ENCODE data around the gene STRIP2. TPM values are rescaled to one million over a fixed set of nuclear protein-coding genes. Genes with fewer than 3 reads are reported as not detected.

The STRIP2 gene
- total RNA-seq, 4 donors from 2014 or later, result 0.54 to 1.7 (median 1.3) TPM

GRCh38 chr7:129515381-129515780 lies 81.1 kb downstream of the STRIP2 start:
- Histone ChIP-seq H3K27me3 (no peaks in the 10 kb centered on the region), H3K27ac (no peak overlapping the region), H3K4me3 (no peak overlapping the region), H3K9me3 (no peaks in the 10 kb centered on the region), H3K4me1 (no peaks in the 10 kb centered on the region), H3K36me3 (no peaks in the 10 kb centered on the region)
- TF ChIP-seq, protein P1, sequence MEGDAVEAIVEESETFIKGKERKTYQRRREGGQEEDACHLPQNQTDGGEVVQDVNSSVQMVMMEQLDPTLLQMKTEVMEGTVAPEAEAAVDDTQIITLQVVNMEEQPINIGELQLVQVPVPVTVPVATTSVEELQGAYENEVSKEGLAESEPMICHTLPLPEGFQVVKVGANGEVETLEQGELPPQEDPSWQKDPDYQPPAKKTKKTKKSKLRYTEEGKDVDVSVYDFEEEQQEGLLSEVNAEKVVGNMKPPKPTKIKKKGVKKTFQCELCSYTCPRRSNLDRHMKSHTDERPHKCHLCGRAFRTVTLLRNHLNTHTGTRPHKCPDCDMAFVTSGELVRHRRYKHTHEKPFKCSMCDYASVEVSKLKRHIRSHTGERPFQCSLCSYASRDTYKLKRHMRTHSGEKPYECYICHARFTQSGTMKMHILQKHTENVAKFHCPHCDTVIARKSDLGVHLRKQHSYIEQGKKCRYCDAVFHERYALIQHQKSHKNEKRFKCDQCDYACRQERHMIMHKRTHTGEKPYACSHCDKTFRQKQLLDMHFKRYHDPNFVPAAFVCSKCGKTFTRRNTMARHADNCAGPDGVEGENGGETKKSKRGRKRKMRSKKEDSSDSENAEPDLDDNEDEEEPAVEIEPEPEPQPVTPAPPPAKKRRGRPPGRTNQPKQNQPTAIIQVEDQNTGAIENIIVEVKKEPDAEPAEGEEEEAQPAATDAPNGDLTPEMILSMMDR (IDR thresholded peaks at IDR 0.05), result no peak
- TF ChIP-seq POLR2A (IDR thresholded peaks at IDR 0.05), result no peak
- DNase-seq, result no peak

GRCh38 chr7:129517931-129518330 lies 83.7 kb downstream of the STRIP2 start:
- Histone ChIP-seq H3K4me3 (no peak overlapping the region), H3K27me3 (no peaks in the 10 kb centered on the region), H3K27ac (no peak overlapping the region), H3K4me1 (no peaks in the 10 kb centered on the region), H3K36me3 (no peaks in the 10 kb centered on the region), H3K9me3 (no peaks in the 10 kb centered on the region)
- TF ChIP-seq, protein P1 (IDR thresholded peaks at IDR 0.05), result no peak
- no peak for TF ChIP-seq POLR2A (IDR thresholded peaks at IDR 0.05)
- no peak for DNase-seq

- no peaks in the 10 kb centered on the region for H3K36me3 ChIP-seq
- H3K4me1 ChIP-seq, result no peaks in the 10 kb centered on the region
- TF ChIP-seq, protein P1 (IDR thresholded peaks at IDR 0.05), result no peak
- H3K27ac ChIP-seq, result no peak overlapping the region
- H3K27me3 ChIP-seq, result no peaks in the 10 kb centered on the region
- no peaks in the 10 kb centered on the region for H3K9me3 ChIP-seq
- H3K4me3 ChIP-seq, result no peak overlapping the region
- no peak for DNase-seq
Measured at GRCh38 chr7:129519464-129519863, 85.2 kb downstream of the STRIP2 start.

DNA sequence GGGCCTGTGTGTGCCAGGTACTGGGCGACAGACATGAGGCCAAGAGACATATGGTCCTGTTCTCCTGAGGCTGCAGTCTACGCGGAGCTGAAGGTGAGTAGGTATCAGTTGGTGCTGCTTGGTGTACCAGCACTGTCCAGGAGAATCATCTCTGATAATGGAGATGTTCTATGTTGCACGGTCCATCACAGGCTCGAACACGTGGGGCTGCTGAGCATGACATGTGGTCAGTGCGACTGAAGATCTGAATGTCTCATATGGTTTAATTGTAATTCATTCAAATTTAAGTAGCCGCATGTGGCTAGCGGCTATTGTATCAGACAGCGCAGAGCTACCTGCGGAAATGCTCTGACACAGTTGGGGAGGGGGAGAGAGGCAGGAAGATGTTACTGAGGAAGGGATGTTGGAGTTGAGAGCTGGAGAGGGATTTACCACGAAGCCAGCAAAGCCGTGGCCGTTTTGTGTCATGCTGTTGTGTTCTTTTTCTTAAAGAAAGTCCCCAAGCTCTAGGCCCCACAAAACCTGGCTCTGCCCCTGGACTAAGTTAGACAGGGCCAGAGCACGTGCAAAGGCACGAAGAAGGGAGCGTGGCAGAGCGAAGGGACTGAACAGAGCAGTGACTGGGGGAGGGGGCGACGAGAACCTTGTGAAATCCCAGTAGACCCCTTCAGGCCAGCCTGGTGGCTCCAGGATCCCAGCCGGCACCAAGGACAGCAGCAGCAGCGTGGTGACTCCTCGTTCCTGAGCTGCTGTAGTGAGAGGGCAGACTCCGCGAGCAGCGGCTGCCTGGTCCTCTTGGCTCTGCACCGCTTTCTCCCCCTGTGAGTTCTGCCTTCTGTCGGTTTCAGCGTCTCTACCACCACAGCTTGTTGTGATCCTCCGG lies 88.1 kb downstream of the STRIP2 start:
- H3K36me3 ChIP-seq, result no peaks in the 10 kb centered on the region
- H3K27ac ChIP-seq, result no peak overlapping the region
- H3K4me1 ChIP-seq, result no peaks in the 10 kb centered on the region
- no peak overlapping the region for H3K4me3 ChIP-seq
- TF ChIP-seq, protein P1 (IDR thresholded peaks at IDR 0.05), result no peak
- TF ChIP-seq POLR2A (IDR thresholded peaks at IDR 0.05), result no peak
- H3K27me3 ChIP-seq, result no peaks in the 10 kb centered on the region
- DNase-seq, result no peak
- no peaks in the 10 kb centered on the region for H3K9me3 ChIP-seq

- Histone ChIP-seq H3K27ac (no peak overlapping the region), H3K4me3 (no peak overlapping the region), H3K27me3 (no peaks in the 10 kb centered on the region), H3K9me3 (no peaks in the 10 kb centered on the region), H3K4me1 (no peaks in the 10 kb centered on the region), H3K36me3 (no peaks in the 10 kb centered on the region)
- no peak for DNase-seq
- TF ChIP-seq, protein P1 (IDR thresholded peaks at IDR 0.05), result no peak
- TF ChIP-seq POLR2A (IDR thresholded peaks at IDR 0.05), result no peak
Measured at GRCh38 chr7:129522971-129523340, 88.7 kb downstream of the STRIP2 start.
